Kidney tubule cell (primary cell): Measurements from ENCODE around the gene ANK2.

ENCODE experiments used
- DNase-seq: peaks from one replicate; pipeline ENCODE4 v3.0.0-alpha.2; 2018; ENCODE audit warnings: low spot score

ANK2 gene

DNA sequence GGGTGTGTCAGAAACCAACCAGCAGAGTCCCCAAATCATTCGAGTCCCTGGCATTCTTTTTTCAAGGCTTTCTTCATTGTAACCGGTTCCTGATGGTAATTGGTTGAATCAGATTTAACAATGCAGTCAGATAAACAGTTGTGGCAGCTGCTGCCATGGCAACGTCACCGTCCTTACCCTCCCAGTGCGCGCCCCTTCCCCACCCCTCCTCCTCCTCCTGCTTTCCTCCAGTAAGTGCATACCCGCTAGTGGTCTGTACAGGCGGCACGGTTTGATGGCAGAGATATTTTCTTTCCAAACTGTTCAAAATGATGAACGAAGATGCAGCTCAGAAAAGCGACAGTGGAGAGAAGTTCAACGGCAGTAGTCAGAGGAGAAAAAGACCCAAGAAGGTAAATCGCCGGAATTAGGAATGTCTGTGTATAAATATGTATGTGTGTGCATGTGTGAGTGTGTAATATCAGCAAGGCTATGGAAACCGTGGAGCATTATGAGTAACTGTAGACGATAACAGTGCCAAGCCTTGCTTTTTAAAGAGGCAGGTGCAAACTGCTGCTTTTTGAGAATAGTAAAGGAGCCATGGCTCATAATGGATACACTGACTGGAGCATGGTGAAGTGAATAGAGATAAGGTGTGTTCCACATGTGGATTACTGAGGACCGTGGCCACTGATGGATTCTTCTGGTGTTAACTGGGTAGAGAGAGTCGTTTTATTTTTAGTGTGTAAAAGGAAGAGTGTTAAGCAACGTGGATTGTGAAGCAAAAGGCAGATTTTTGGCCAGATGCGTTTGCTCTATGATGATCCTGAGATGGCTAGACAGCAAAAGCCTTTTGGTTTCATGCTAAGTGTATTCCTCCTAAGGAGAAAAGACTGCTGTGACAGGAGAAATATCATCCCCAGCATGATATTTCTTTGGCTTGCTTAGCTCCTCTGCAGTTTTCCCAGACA is at the start of gene ANK2:
Gene ANK2, plus strand, starts transcription at position 233 of the 950 bp plus-strand sequence. Its CDS starts 76 bp downstream, at position 309.
- no peak for DNase-seq

DNA sequence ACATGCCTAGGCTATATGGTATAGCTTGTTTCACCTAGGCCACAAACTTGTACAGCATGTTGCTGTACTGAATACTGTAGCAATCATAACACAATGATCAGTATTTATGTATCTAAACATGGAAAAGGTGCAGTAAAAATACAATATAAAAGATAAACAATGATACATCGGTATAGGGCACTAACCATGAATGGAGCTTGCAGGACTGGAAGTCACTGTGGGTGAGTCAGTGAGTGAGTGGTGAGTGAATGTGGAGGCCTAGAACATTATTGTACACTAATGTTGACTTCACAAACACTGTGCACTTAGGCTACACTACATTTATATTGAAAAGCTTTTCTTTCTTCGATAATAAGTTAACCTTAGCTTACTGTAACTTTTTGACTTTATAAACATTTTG is 45.6 kb upstream of the ANK2 start:
- peak; percentile 25 for DNase-seq

DNA sequence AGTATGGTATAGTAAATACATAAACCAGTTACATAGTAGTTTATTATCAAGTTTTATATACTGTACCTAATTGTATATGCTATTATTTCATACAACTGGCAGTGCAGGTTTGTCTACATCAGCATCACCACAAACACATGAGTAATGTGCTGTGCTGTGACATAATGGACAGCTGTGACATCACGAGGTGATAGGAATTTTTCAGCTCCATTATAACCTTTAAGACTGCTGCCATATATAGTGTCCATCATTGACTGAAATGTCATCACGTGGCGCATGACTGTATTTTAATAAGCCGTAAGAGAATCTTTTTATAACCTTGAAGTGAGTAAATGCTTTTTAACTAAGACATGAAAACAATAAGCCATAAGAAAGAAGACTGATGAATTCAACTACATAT is 44.8 kb upstream of the ANK2 start:
- DNase-seq: no peak

DNA sequence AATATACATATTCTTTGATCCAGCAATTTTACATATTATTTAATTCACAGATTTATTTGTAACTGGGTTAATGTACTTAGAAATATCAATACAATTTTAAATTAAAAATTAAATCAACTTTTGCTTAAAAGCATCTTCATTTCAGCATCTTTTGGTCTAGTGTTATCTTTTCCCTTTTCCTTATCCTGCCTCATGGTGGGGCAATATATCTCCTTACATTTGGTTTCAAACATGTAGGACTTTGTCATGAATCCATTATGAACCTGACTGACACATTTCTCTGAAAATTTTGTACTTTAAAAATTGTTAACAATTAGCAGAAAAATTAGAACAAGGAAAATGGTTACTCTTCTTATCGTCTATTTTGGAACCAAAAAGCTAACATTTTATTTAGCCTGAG is 42.8 kb upstream of the ANK2 start:
- DNase-seq: no peak

DNA sequence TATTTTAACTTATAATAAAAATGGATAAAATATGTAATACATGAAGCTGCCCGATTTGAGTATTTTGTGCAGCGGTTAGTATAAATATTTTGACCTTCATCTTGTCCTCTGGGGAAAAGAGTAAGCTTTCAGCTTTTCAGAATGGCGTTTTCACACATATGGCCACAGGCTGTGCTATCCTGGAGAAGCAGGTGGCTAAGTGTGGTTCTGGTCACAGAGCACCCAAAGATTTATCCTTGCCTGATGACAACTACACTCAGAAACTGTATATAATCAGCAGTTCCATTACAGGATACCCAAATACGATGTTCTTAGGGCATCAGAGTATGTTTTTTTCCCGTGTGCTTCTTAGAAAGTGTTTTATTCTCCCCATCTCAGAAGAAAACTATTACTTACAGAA is 42.3 kb upstream of the ANK2 start:
- no peak for DNase-seq

DNA sequence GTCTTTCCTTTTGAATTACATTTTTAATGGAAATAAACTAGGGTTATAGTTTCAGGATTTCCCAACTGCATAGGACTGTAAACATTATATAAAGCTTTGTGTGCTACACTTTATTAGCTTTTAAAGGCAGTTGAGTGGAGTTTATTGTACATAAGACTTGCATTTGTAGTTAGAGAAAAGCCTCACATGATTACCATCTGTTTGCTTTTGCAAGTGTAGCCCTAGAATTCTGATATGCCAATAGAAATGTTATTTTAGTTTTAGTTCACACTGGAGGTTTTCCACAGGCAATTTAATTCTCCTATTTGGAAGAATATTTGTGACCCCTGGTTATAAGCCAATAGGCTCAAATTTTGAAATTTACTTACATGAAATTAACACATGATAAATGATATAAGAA is 41.3 kb upstream of the ANK2 start:
- DNase-seq: no peak

DNA sequence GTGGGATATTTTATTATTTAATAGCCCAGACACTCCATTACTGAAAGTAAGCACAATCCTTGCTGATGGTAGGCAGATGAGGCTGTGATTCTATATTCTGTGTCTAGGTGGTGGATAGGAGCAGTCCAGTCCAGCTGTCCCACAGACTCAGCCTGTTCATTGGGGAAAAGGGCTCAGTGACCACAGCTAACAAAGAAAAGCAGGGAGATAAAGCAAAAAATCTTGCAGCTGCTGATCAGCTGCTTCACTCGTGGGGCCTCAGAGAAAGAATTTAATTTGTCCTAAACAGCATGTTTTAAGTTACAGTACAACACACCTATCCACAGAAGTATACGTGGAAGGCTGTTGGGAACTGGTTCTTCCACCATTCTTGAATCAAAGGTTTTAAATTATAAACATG is 40.7 kb upstream of the ANK2 start:
- no peak for DNase-seq

DNA sequence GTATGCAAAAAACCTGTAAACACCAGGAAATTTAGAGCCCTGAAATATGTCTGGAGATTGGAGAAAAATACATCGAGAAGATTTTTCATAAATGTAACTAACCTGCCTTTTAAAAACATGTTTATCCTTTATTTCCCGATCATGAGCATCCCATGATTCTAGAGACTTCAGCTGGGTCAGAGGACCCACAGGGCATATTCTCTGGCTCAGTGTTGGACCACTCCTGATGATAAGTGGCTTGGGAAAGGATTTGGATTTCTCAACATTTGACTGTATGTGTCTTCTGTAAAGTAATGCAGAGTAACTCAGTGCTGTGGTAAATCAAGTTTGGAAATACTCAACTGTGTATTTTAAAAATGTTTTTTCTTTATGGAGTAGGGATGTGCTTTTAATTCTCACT is 40.0 kb upstream of the ANK2 start:
- DNase-seq: no peak

DNA sequence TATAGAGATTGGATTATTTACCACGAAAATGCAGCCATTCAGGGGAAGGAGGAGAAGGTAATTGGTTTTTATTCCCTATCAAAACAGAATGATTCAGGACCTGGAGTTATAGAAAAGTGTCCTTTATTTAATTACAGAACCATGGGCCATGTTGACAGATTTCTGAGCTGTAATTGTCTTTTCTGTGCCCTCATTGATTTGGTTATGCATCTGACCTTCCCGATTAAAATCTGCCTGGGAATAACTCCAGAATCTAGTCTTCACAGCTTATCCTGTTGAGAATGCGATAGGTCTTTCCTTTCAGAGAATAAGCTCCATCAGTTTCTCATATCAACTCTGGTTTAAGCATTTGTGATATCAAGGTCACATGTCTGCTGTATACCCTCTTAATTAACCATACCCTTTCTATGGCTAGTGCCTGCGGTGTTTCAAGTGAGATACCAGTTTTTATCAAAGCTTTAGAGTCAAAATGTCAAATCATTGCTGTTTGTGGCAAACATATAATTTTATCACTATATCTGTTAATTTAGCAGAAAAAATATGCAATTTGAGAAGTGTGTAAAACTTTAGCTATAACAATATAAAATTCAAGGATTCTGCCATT is 37.2 kb upstream of the ANK2 start:
- no peak for DNase-seq

DNA sequence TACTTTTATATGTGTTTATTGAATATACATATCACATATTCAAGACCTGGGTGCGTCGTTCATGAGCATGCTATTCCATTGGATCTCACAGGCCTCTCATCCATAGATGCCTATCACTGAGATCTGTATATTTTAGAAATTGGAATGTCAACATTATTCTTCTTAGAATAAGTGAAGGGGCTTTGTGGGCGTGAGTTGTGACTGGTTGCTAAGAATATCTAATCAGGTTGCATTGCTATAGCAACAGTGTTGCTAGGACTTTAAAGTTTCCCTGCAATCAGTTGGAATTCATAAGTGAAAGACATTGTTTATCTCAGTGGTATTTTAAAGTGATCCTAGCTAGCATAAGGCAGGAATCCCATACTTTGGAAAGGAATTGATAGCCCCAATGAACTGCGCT is 36.7 kb upstream of the ANK2 start:
- DNase-seq: no peak

DNA sequence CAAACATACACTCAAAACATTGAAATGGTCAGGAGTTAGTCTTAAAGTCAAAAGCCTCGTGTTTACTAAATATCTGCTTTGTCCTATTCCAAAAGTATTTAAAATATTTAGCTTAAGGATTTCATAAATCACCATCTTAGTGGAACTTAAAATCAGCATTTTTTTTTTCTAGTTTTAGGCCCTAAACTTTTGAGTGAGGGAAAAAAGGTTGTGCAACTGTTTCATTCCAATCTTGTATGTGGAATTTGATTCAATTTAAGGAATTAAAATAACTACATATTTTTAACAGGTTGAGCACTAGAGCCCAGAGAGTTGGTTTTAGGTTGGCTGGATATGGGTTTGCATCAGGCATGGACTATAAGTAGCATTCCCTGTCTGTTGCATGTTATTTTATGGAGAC is 35.7 kb upstream of the ANK2 start:
- no peak for DNase-seq

DNA sequence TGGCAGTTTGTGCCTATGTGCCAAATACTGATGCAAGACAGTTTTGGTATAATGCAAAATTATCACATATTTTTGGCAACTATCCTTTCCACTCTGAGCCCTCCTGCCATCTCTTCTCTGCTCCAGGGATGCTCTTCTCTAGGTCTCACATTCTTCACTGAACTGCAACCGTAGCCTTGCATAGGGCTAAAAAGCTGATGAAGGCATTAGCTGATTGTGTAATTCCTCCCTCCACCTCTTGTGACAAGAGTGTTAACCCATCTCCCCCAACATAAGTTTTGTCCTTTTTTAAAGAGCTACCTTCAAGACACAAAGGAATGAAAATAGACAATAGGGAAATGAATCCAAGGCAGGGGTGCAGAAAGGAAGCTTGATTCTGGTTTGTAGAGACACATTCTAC is 33.1 kb upstream of the ANK2 start:
- no peak for DNase-seq

DNA sequence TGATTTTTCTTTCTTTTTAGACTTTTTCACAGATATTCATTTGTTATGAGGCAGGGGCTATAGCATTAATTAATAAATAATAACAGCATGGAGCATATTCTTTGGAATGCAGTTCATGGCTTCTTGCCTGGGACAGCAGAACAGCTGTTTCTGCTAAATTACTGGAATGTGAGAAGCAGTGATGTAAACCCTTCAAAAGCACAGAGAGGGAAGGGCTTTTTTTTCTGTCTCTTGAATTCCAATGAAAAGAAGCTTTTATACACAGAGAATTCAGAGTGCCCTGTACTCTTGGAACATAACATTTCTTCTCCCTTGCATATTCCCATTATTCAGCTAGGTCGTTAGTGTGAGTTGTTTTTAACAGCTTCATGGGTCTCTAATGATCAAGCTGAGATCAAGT is 28.5 kb upstream of the ANK2 start:
- DNase-seq: no peak

DNA sequence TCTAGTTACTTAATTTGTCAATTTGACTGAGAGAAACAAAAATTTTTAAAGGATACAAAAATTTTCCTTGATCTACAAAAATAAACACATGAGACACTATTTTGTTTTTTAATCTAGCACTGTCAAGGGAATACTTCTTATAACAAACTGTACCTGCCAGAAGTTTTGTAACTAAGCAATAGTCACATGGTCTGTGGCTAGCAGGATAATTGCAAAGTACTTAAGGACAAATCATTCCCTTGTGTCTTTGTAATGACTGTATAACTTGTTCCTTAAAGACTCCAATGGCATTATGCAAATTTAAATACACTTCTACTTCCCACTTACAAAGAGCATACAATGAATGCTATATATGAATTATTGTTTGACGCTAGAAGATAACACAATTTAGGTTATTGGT is 25.1 kb upstream of the ANK2 start:
- no peak for DNase-seq

DNA sequence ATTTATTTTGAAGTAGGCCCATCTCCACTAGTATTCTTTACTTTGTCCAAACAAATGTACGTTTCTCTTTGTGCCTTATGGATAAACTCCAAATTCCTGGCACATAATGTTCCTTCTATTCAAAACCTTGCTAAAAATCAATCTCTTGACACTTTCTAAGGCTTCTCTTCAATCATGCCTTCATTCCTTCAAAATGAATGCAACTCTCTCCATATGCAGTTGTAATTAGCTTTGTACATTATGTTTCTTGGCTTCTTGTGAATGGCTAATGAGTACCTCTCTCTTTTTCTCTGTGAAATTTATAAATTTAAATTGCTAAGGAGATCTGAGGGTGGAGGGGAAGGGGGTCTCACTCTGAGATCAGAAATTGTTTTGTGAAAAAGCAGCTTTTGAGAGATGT is 24.0 kb upstream of the ANK2 start:
- no peak for DNase-seq

DNA sequence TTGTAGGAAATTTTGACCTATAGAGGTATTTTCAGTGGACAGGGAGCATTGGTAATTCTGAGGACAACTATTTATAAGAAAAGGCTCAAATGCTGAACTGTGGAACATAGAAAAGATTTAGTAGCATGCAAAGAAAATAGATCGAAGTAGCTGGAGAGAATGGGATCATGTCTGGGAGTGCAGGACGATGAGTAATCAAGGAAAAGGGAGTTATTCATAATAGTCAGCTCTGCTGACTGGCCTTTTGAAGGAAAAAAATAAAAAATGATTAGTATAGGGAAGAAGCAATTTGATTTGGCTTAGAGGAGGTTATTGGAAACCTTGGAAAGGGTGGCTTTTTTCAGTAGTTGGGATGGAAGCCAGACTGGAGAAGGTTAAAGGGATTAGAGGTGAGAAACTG is 22.9 kb upstream of the ANK2 start:
- DNase-seq: peak; percentile 43

DNA sequence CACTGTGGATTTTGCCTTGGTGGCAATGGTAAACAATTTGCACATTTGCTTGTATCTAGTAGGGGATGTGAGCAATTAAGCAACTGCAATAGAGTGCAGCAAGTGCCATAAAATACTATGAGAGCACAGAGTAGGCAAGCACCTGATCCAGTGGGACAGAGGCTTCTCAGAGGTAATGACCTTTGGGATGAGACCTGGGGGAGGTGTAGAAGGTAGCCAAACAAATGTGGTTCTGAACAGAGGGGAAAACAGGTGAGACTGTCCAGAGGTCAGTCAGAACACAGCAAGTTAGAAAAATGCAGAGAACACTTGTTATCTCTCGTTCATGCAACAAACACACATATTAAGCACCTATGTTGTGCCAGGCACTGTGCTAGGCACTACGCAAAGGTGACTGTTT is 21.4 kb upstream of the ANK2 start:
- no peak for DNase-seq

DNA sequence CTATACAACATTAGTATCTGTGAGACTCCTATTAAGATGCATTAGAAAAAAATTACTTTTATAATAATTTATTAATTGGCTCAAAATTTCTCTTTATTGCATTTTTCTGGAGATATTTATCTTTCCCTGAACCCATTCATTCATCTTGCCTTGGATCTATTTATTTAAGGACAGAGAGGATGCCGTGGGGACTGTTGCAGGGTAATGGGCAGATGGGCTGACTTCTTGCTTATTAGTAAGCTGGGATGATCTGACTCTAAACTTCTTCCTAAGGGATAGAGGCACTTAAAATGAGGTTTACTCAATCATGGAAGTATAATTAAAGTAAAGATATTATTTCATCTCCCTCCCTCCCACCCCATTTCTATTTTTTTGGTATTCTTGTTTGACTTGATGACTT is 18.2 kb upstream of the ANK2 start:
- no peak for DNase-seq

DNA sequence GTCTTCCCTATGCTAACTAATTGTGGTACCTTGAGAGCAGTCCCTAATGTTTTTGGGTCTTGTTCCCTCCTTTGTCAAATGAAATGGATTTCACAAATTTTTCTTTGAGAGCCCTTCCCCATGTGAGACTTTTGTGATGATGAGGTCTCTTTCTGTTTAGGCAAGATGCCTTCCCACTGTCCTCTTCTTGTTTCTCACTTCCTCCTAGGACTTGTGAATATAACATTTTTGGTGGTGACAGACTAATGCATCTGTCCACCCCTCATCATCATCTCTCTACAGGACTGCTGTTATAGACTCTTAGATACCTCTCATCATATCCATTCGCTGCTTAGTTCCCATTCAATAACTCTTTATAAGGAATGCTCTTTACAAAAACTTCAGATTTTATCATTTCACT is 8.7 kb upstream of the ANK2 start:
- DNase-seq: no peak

DNA sequence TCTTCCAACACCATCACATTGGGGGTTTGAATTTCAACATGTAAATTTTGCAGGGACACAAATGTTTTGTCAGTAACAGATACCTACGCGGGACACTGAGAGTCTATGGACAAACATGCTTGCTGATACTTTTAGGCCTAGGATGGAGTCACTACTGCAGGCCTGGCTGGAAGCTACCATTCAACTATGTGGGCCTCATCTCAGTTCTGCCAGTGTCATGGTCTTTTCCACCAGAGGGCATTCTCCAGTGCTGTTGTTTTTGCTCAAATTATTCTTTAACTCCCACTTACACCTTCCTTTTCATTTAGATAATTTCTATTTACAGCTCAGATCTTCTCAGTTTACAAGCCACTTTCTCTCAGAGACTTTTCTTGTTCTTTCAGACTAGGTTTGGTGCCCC is 7.0 kb upstream of the ANK2 start:
- no peak for DNase-seq

DNA sequence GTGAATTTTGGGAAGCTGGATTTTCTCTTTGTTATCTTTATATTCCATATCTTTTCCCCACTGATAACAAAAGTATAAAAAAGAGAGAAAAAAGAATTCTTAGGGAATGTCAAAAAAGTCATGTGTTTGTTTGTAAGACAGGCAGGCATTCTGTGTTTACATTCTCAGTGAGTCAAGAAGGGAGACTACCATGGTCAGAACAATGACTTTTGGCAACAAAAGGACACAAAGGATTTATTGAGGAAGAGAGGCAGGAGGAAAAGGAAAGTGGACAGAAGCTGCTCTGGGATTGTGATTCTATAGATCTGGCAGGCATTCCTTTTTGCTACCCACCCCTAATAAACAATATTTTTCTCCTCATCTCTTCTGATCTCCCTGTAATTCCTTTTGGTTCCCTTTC is 5.9 kb upstream of the ANK2 start:
- no peak for DNase-seq

DNA sequence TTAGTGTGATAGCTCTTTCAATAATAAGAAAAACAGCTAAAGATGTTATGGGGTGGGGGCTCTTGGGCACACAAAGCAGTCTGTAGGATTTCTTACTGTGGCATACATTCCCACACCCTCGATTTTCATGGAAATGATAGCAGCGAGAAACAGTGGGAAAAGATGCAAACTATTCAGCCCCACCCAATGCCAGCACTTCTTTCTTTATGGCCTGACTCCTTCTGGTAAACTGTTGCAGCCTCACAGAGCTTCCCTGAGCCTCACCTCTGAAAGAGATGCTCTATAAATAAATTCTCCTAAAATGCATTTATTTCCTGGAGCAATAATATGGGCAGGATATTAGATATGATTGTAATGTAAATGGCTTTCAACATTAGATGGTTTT is 910 bp downstream of the ANK2 start:
- DNase-seq: no peak

DNA sequence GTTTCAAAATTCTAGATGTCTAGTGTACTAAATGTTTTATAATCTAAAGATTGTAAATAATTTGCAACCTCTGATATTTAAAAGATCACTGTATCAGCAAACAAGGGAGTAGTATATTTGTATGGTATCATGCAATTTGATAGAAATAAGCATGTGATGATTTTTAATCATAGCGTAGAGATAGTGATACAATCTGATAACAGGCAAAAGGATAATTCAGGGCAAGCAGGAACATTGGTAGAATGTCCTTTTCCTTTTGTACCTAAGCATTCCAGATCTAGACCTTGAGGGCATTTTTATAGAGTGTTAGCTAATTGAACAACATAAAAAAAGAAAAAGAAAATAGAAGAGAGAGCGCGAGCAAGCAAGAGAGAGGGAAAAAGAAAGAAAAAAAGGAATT is 1.4 kb downstream of the ANK2 start:
- no peak for DNase-seq

DNA sequence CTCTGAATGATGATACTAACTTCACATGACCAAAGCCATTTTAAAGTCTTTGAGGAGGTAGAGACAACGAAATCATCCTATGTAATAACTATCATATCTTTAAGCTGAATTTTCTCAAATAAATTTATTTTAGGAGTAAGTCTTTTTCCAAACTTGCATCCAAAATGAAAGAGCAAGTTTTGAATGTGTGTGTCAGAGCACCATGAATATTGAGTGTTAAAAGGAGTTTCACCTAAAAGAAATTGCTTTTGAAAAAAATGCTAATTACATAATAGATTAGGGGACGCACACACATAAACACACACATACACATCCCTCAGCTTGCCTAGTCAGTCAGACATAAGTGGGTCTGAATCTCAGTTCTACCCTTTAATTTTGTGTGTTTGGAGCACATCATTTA is 1.9 kb downstream of the ANK2 start:
- DNase-seq: no peak
